ENCODE results near the gene LRP2.

The LRP2 gene

DNA sequence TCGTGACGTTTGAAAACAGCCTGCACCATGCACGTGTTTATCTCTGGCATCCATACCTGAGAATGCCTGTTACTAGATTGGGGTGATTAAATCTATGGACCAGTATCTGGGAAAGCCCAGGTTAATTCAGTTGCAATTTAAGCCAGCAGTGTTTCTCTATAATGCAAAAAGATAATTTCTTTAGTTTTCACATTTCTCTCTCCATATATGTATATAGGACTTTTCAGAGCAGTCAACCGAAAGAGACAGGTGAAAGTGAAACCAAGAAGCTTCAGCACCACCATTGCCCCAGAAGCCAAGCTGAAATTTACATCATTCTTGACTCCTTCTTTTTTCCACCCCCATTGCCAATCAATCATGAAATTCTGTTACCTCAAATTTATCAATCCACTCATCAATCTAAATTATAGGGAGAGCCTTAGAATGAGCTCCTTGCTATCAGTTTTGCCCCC is 2.7 kb upstream of the LRP2 start:
- H3K9me3 ChIP-seq (replicated peaks in 1 of 2; ENCODE audit: control insufficient read depth in 2 of 2, insufficient read depth in 1 of 2, low read depth in 1 of 2, low read length in 2 of 2), result no peaks in the 10 kb centered on the region
- H3K4ac ChIP-seq (ENCODE audit: low read length), result no peak overlapping the region
- peak overlapping the region; percentile 94 for H3K27ac ChIP-seq (replicated peaks; ENCODE audit: low read length)
- peaks cover 0 to 5% of the 10 kb centered on the region in 2 donors for H3K36me3 ChIP-seq (replicated peaks in 1 of 2; ENCODE audit: control insufficient read depth in 2 of 2, insufficient read depth in 2 of 2, low read length in 2 of 2)
- peaks cover 12 to 27% of the 10 kb centered on the region in 2 donors for H3K4me1 ChIP-seq (ENCODE audit: control insufficient read depth in 2 of 2, insufficient read depth in 1 of 2, low read depth in 1 of 2, low read length in 2 of 2)
- H3K4me2 ChIP-seq (ENCODE audit: insufficient read depth, low read length, poor library complexity, severe bottlenecking), result peak overlapping the region; percentile 96
- H2AK5ac ChIP-seq (ENCODE audit: low read depth, low read length), result no peak overlapping the region
- no peak for DNase-seq (ENCODE audit: low spot score)
- H3K14ac ChIP-seq (ENCODE audit: low read length), result no peak overlapping the region
- H3K23ac ChIP-seq (ENCODE audit: low read depth, low read length, poor library complexity), result no peak overlapping the region
- H3K18ac ChIP-seq (ENCODE audit: low read length), result no peak overlapping the region
- no peak overlapping the region for H4K91ac ChIP-seq (ENCODE audit: low read depth, low read length, poor library complexity)
- H2AFZ ChIP-seq (ENCODE audit: low read length), result peak overlapping the region; percentile 95
- H2BK15ac ChIP-seq (ENCODE audit: low read length), result no peak overlapping the region
- peaks cover 0 to 4% (median 0%) of the 10 kb centered on the region in 3 experiments for H3K27me3 ChIP-seq (ENCODE audit: control insufficient read depth in 3 of 3, insufficient read depth in 3 of 3, low read depth in 1 of 3, low read length in 3 of 3)
- peaks cover 7% of the 10 kb centered on the region for H3K79me1 ChIP-seq (ENCODE audit: low read depth, low read length)
- H3K9ac ChIP-seq (ENCODE audit: low read depth, low read length, poor library complexity), result no peak overlapping the region
- peak overlapping the region in 1 of 2 donors; percentile 85 for H3K4me3 ChIP-seq (ENCODE audit: low read length in 2 of 2)
- H2BK12ac ChIP-seq (ENCODE audit: low read length), result no peak overlapping the region
- no CpG with 5 or more reads among the region's 4 CpGs for WGBS, 2 donors (ENCODE audit: extremely low coverage in 2 of 2, insufficient read length in 2 of 2, insufficient replicate concordance in 1 of 2)
- H2BK120ac ChIP-seq (ENCODE audit: low read depth, low read length), result no peak overlapping the region
- no peak overlapping the region for H2BK5ac ChIP-seq (ENCODE audit: low read length)
- H4K8ac ChIP-seq (ENCODE audit: low read depth, low read length), result no peak overlapping the region

DNA sequence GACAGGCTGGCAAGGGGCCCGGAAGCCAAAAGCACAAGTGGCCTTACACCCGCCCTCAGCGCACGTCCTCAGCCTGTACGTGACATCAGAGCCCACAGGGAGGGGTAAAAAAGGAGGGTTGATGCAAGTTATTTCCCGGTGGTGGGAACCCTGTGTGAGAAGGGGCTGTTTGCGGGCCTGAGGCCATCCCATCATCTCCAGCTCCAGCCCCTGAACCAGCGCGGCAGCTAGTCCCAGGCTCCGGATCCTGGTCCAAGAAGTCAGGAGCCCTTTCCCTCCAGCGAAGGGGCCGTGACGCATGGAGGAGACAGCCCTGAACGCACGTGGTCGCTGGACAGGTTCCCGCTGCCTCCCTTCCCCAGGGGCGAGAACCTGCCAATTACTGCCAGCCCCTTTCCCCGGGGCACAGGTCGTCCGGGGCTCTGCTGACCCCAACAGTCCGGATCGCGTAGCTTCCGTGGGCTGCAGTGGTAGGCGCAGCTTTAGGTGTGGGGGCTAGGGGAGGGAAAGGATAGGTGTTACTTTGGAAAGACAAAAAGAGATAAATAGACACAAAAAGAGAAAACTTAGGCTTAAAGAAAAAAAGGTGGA is 1.3 kb upstream of the LRP2 start:
- Histone ChIP-seq H2BK120ac (ENCODE audit: low read depth, low read length) (peak overlapping the region; percentile 56), H4K91ac (ENCODE audit: low read depth, low read length, poor library complexity) (no peak overlapping the region), H3K27me3 (ENCODE audit: control insufficient read depth in 3 of 3, insufficient read depth in 3 of 3, low read depth in 1 of 3, low read length in 3 of 3) (peaks cover 0 to 4% (median 0%) of the 10 kb centered on the region in 3 experiments), H3K9ac (ENCODE audit: low read depth, low read length, poor library complexity) (peak overlapping the region; percentile 79), H2BK15ac (ENCODE audit: low read length) (peak overlapping the region; percentile 46), H4K8ac (ENCODE audit: low read depth, low read length) (no peak overlapping the region), H3K27ac (replicated peaks; ENCODE audit: low read length) (peak overlapping the region; percentile 94), H2AK5ac (ENCODE audit: low read depth, low read length) (peak overlapping the region; percentile 9), H3K4me3 (ENCODE audit: low read length in 2 of 2) (peak overlapping the region; percentile 46 to 85), H3K18ac (ENCODE audit: low read length) (peak overlapping the region; percentile 97), H3K14ac (ENCODE audit: low read length) (peak overlapping the region; percentile 33), H3K4ac (ENCODE audit: low read length) (no peak overlapping the region), H3K4me1 (ENCODE audit: control insufficient read depth in 2 of 2, insufficient read depth in 1 of 2, low read depth in 1 of 2, low read length in 2 of 2) (peaks cover 12 to 27% of the 10 kb centered on the region in 2 donors), H3K23ac (ENCODE audit: low read depth, low read length, poor library complexity) (peak overlapping the region; percentile 68), H2BK12ac (ENCODE audit: low read length) (peak overlapping the region; percentile 91), H2AFZ (ENCODE audit: low read length) (peak overlapping the region; percentile 95), H2BK5ac (ENCODE audit: low read length) (peak overlapping the region; percentile 44), H3K9me3 (replicated peaks in 1 of 2; ENCODE audit: control insufficient read depth in 2 of 2, insufficient read depth in 1 of 2, low read depth in 1 of 2, low read length in 2 of 2) (no peaks in the 10 kb centered on the region), H3K36me3 (replicated peaks in 1 of 2; ENCODE audit: control insufficient read depth in 2 of 2, insufficient read depth in 2 of 2, low read length in 2 of 2) (peaks cover 0 to 8% of the 10 kb centered on the region in 2 donors), H3K4me2 (ENCODE audit: insufficient read depth, low read length, poor library complexity, severe bottlenecking) (peak overlapping the region; percentile 96), H3K79me1 (ENCODE audit: low read depth, low read length) (peaks cover 7% of the 10 kb centered on the region)
- WGBS, 2 donors (ENCODE audit: extremely low coverage in 2 of 2, insufficient read length in 2 of 2, insufficient replicate concordance in 1 of 2), result no CpG with 5 or more reads among the region's 26 CpGs
- DNase-seq (ENCODE audit: low spot score), result peak; percentile 67

DNA sequence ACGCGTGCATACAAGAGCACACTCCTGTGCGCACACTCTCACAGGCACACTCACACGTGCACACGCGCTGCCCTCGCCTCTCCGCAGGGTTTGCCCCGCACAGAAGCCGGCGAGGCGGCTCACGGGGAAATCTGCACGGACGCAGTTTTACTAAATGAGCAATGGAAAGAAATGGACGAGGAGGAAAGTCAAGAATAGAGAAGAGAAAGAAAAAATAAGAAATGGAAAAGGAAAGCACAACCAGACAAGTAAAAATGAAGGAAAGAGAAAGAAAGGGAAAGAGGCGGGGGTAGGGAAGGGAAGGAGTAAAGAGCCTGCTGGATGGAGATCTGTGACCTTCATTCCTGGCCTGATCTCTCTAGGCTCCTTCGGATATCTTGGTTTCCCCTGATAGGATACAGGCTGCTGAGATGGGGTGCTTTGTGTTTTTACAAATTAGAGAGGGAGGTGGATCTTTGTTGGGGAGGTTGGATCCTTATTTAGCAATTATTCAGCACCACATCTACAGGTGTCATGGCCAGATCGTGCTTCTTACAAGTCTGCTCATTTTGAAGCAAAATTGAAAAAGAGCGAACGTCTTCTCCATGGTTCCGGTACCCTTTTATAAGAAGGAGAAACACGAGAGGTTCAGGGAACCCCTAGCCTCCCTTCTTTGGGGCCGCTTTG is 693 bp upstream of the LRP2 start:
- no CpG with 5 or more reads among the region's 24 CpGs for WGBS, 2 donors (ENCODE audit: extremely low coverage in 2 of 2, insufficient read length in 2 of 2, insufficient replicate concordance in 1 of 2)
- H3K23ac ChIP-seq (ENCODE audit: low read depth, low read length, poor library complexity), result peak overlapping the region; percentile 94
- peak overlapping the region; percentile 97 for H3K18ac ChIP-seq (ENCODE audit: low read length)
- H4K8ac ChIP-seq (ENCODE audit: low read depth, low read length), result peak overlapping the region; percentile 73
- peak overlapping the region; percentile 94 for H3K27ac ChIP-seq (replicated peaks; ENCODE audit: low read length)
- H4K91ac ChIP-seq (ENCODE audit: low read depth, low read length, poor library complexity), result peak overlapping the region; percentile 86
- peak overlapping the region; percentile 97 for H2BK12ac ChIP-seq (ENCODE audit: low read length)
- H3K9ac ChIP-seq (ENCODE audit: low read depth, low read length, poor library complexity), result peak overlapping the region; percentile 100
- peaks cover 0 to 4% (median 0%) of the 10 kb centered on the region in 3 experiments for H3K27me3 ChIP-seq (ENCODE audit: control insufficient read depth in 3 of 3, insufficient read depth in 3 of 3, low read depth in 1 of 3, low read length in 3 of 3)
- H2AFZ ChIP-seq (ENCODE audit: low read length), result peak overlapping the region; percentile 95
- H3K4ac ChIP-seq (ENCODE audit: low read length), result peak overlapping the region; percentile 96
- H2BK15ac ChIP-seq (ENCODE audit: low read length), result peak overlapping the region; percentile 63
- peak overlapping the region; percentile 56 for H3K14ac ChIP-seq (ENCODE audit: low read length)
- H2BK120ac ChIP-seq (ENCODE audit: low read depth, low read length), result peak overlapping the region; percentile 98
- H3K4me3 ChIP-seq (ENCODE audit: low read length in 2 of 2), result peak overlapping the region; percentile 85 to 99
- H3K79me1 ChIP-seq (ENCODE audit: low read depth, low read length), result peaks cover 7% of the 10 kb centered on the region
- peaks cover 16 to 27% of the 10 kb centered on the region in 2 donors for H3K4me1 ChIP-seq (ENCODE audit: control insufficient read depth in 2 of 2, insufficient read depth in 1 of 2, low read depth in 1 of 2, low read length in 2 of 2)
- peak overlapping the region; percentile 93 for H2AK5ac ChIP-seq (ENCODE audit: low read depth, low read length)
- no peaks in the 10 kb centered on the region for H3K9me3 ChIP-seq (replicated peaks in 1 of 2; ENCODE audit: control insufficient read depth in 2 of 2, insufficient read depth in 1 of 2, low read depth in 1 of 2, low read length in 2 of 2)
- H3K4me2 ChIP-seq (ENCODE audit: insufficient read depth, low read length, poor library complexity, severe bottlenecking), result peak overlapping the region; percentile 99
- peaks cover 0 to 8% of the 10 kb centered on the region in 2 donors for H3K36me3 ChIP-seq (replicated peaks in 1 of 2; ENCODE audit: control insufficient read depth in 2 of 2, insufficient read depth in 2 of 2, low read length in 2 of 2)
- DNase-seq (ENCODE audit: low spot score), result peak; percentile 27
- H2BK5ac ChIP-seq (ENCODE audit: low read length), result peak overlapping the region; percentile 63

DNA sequence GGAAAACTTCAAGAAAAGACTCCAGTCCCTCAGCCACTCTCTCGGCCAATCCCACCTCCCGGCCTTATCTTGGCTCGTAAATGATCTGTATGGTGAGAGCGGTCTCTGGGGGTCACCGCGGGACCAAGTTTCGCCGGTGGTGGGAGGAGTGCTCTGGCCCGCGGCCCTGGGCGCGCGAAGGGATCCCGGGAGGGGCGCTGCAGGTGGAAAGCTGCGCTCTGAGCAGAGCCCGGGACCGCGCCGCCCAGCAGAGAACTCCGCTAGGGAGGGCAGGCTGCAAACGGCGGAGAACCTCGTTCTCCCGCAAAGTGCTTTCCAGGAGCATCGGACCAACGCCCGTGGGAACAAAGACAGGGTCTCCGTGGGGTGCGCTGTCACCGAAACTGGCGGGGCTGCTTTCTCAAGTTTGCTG is 622 bp downstream of the LRP2 start:
- H3K4me1 ChIP-seq (ENCODE audit: control insufficient read depth in 2 of 2, insufficient read depth in 1 of 2, low read depth in 1 of 2, low read length in 2 of 2), result peaks cover 17 to 27% of the 10 kb centered on the region in 2 donors
- peak overlapping the region; percentile 76 for H3K27ac ChIP-seq (replicated peaks; ENCODE audit: low read length)
- peak overlapping the region; percentile 100 for H3K14ac ChIP-seq (ENCODE audit: low read length)
- H2AK5ac ChIP-seq (ENCODE audit: low read depth, low read length), result peak overlapping the region; percentile 93
- peak overlapping the region; percentile 95 for H2AFZ ChIP-seq (ENCODE audit: low read length)
- peak overlapping the region; percentile 100 for H3K9ac ChIP-seq (ENCODE audit: low read depth, low read length, poor library complexity)
- no CpG with 5 or more reads among the region's 32 CpGs for WGBS, 2 donors (ENCODE audit: extremely low coverage in 2 of 2, insufficient read length in 2 of 2, insufficient replicate concordance in 1 of 2)
- H3K23ac ChIP-seq (ENCODE audit: low read depth, low read length, poor library complexity), result peak overlapping the region; percentile 94
- H4K8ac ChIP-seq (ENCODE audit: low read depth, low read length), result no peak overlapping the region
- DNase-seq (ENCODE audit: low spot score), result peak; percentile 38
- H3K4ac ChIP-seq (ENCODE audit: low read length), result peak overlapping the region; percentile 87
- no peaks in the 10 kb centered on the region for H3K9me3 ChIP-seq (replicated peaks in 1 of 2; ENCODE audit: control insufficient read depth in 2 of 2, insufficient read depth in 1 of 2, low read depth in 1 of 2, low read length in 2 of 2)
- peak overlapping the region; percentile 52 for H3K4me2 ChIP-seq (ENCODE audit: insufficient read depth, low read length, poor library complexity, severe bottlenecking)
- H2BK12ac ChIP-seq (ENCODE audit: low read length), result no peak overlapping the region
- H3K27me3 ChIP-seq (ENCODE audit: control insufficient read depth in 3 of 3, insufficient read depth in 3 of 3, low read depth in 1 of 3, low read length in 3 of 3), result peaks cover 0 to 4% (median 0%) of the 10 kb centered on the region in 3 experiments
- no peak overlapping the region for H4K91ac ChIP-seq (ENCODE audit: low read depth, low read length, poor library complexity)
- H3K36me3 ChIP-seq (replicated peaks in 1 of 2; ENCODE audit: control insufficient read depth in 2 of 2, insufficient read depth in 2 of 2, low read length in 2 of 2), result peaks cover 2 to 15% of the 10 kb centered on the region in 2 donors
- H3K18ac ChIP-seq (ENCODE audit: low read length), result peak overlapping the region; percentile 99
- peak overlapping the region; percentile 63 for H2BK5ac ChIP-seq (ENCODE audit: low read length)
- H2BK120ac ChIP-seq (ENCODE audit: low read depth, low read length), result peak overlapping the region; percentile 98
- peak overlapping the region; percentile 63 for H2BK15ac ChIP-seq (ENCODE audit: low read length)
- peaks cover 7% of the 10 kb centered on the region for H3K79me1 ChIP-seq (ENCODE audit: low read depth, low read length)
- H3K4me3 ChIP-seq (ENCODE audit: low read length in 2 of 2), result peak overlapping the region; percentile 85 to 99

Data from neuronal stem cell (in vitro differentiated cells).